Hepatocyte (in vitro differentiated cells): Measurements from ENCODE around the gene USP32. TPM values are rescaled to one million over a fixed set of nuclear protein-coding genes. Genes with fewer than 3 reads are reported as not detected.
A peak's percentile ranks its signal among the peaks of the same experiment; 100 is the strongest.
"Not testable (repeated sequence)": the region's sequence is repeated elsewhere in the genome, so short reads cannot be mapped to it uniquely, and the experiment has no call there.

ENCODE experiments used
- DNase-seq: peaks from one replicate; pipeline ENCODE4 v3.0.0-alpha.2; 2016; ENCODE audit warnings: low spot score
- H2AFZ ChIP-seq: fragments of 200-600 bp; sonication (generic); 2 replicates; pipeline ENCODE4 v1.6.0; 2016; ENCODE audit warnings: antibody characterized with exemption, mild to moderate bottlenecking
- H3K27ac ChIP-seq: fragments of 200-600 bp; sonication (generic); 2 replicates; pipeline ENCODE4 v1.5.1; 2016; ENCODE audit warnings: mild to moderate bottlenecking
- H3K27me3 ChIP-seq: fragments of 200-600 bp; sonication (generic); 2 replicates; pipeline ENCODE4 v1.6.1; 2016
- H3K36me3 ChIP-seq: fragments of 200-600 bp; sonication (generic); replicated peaks from 2 replicates; pipeline ENCODE4 v1.5.1; 2016; ENCODE audit warnings: low read depth; ENCODE audit not compliant: insufficient read depth
- H3K4me1 ChIP-seq: fragments of 200-600 bp; sonication (generic); 2 replicates; pipeline ENCODE4 v1.5.1; 2016; ENCODE audit warnings: mild to moderate bottlenecking, moderate library complexity; ENCODE audit not compliant: insufficient read depth
- H3K4me2 ChIP-seq: fragments of 200-600 bp; sonication (generic); 2 replicates; pipeline ENCODE4 v1.6.0; 2016
- H3K4me3 ChIP-seq: fragments of 200-600 bp; sonication (generic); 2 replicates; pipeline ENCODE4 v1.5.1; 2016; ENCODE audit warnings: mild to moderate bottlenecking
- H3K79me2 ChIP-seq: fragments of 200-600 bp; sonication (generic); 2 replicates; pipeline ENCODE4 v1.6.0; 2017; ENCODE audit warnings: mild to moderate bottlenecking
- H3K9me2 ChIP-seq: fragments of 200-600 bp; sonication (generic); replicated peaks from 2 replicates; pipeline ENCODE4 v1.6.0; 2017; ENCODE audit warnings: mild to moderate bottlenecking; ENCODE audit not compliant: insufficient read depth
- H3K9me3 ChIP-seq: fragments of 200-600 bp; sonication (generic); 2 replicates; pipeline ENCODE4 v1.5.1; 2016; ENCODE audit warnings: low read depth, mild to moderate bottlenecking
- H4K20me1 ChIP-seq: fragments of 200-600 bp; sonication (generic); 2 replicates; pipeline ENCODE4 v1.6.0; 2016; ENCODE audit warnings: mild to moderate bottlenecking; ENCODE audit not compliant: insufficient read depth, poor library complexity, severe bottlenecking
- EZH2 ChIP-seq: fragments of 200-600 bp; sonication (generic); IDR thresholded peaks from 2 replicates; pipeline ENCODE4 v1.6.1; 2016; ENCODE audit warnings: antibody characterized with exemption, mild to moderate bottlenecking, borderline replicate concordance
- EZH2phosphoT487 ChIP-seq: fragments of 200-600 bp; sonication (generic); IDR thresholded peaks from one replicate; pipeline ENCODE4 v1.6.1; 2018; ENCODE audit warnings: antibody characterized with exemption, mild to moderate bottlenecking, low read depth, moderate library complexity; ENCODE audit not compliant: unreplicated experiment, severe bottlenecking
- WGBS: methylation state at CpG from one replicate; pipeline ENCODE4 v1.1.6; 2016; ENCODE audit warnings: low lambda C conversion rate; ENCODE audit errors: missing lambda C conversion rate; 5-methylcytosine and 5-hydroxymethylcytosine counted together
- polyA plus RNA-seq: library from polyadenylated mRNA; unstranded; fragments of >200 nt; fragmentation: Nextera tagmentation; extraction: Ambion mirVana; gene quantifications from 2 replicates; pipeline ENCODE4 v1.2.1, GENCODE V29; 2016
- total RNA-seq: library from RNA; depleted of rRNA; stranded (reverse); fragments of >200 nt; gene quantifications from 2 replicates; pipeline ENCODE4 v1.2.3, GENCODE V29; 2014
- TF ChIP-seq, protein P1 (sequence below): fragments of 200-600 bp; sonication (generic); IDR thresholded peaks from 2 replicates; pipeline ENCODE4 v1.5.1; 2016; ENCODE audit warnings: antibody characterized with exemption, mild to moderate bottlenecking; ENCODE audit not compliant: poor library complexity

Gene USP32
- total and polyA plus RNA-seq, 2 experiments from 2014 or later = 15.3 to 37.0 TPM

DNA sequence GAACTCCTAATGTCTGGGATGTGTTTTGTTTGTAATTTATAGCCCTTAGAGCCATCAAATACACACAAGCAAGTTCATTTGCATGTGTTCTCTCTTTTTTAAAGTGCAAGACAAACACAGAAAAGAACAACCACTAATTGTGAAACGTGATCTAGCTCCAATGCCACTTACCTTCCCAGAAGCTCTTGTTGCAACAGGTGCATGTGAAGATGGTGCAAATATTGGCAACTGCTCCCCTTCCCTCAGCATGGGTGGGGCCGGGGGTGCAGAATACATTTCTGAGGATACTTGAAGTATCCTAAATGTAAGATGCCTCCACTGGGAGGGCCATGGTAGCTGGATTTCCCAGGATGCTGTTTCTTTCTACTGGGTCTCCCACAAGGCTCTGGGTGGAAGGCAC lies 213.8 kb downstream of the USP32 start:
- H3K4me3 ChIP-seq, DNase-seq, H3K4me2 ChIP-seq, H3K79me2 ChIP-seq, H4K20me1 ChIP-seq, H3K4me1 ChIP-seq, H3K36me3 ChIP-seq, H3K9me2 ChIP-seq, H3K9me3 ChIP-seq, H3K27ac ChIP-seq, H3K27me3 ChIP-seq, H2AFZ ChIP-seq: not testable (repeated sequence)
- 97% methylated on average over 2 of the region's 2 CpGs for WGBS

DNA sequence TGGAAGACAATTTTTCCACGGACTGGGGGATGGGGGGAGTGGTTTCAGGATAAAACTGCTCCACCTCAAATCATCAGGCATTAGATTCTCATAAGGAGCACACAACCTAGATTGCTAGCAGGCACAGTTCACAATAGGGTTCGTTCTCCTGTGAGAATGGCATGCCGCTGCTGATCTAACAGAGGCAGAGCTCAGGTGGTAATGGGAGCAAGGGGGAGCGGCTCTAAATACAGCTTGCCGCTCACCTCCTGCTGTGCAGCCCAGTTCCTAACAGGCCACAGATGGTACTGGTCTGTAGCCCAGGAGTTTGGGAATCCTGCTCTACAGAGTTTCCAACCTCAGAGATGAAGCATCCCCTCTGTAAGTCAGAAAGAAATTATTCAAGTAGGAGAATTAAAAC lies 215.2 kb downstream of the USP32 start:
- not testable (repeated sequence) for H3K79me2 ChIP-seq, H3K36me3 ChIP-seq, H3K4me1 ChIP-seq, H3K27me3 ChIP-seq, H3K9me2 ChIP-seq, H3K4me3 ChIP-seq, H3K4me2 ChIP-seq, DNase-seq, H3K27ac ChIP-seq, H4K20me1 ChIP-seq, H2AFZ ChIP-seq, H3K9me3 ChIP-seq
- WGBS = 92% methylated on average over 5 of the region's 5 CpGs

GRCh38 chr17:60174767-60175166 lies 217.2 kb downstream of the USP32 start:
- 95% methylated on average over 6 of the region's 6 CpGs for WGBS
- H3K27me3 ChIP-seq, H3K36me3 ChIP-seq, H2AFZ ChIP-seq, H3K27ac ChIP-seq, H3K4me2 ChIP-seq, H3K4me1 ChIP-seq, H3K79me2 ChIP-seq, DNase-seq, H3K4me3 ChIP-seq, H4K20me1 ChIP-seq, H3K9me2 ChIP-seq, H3K9me3 ChIP-seq: not testable (repeated sequence)
- TF ChIP-seq, protein P1, sequence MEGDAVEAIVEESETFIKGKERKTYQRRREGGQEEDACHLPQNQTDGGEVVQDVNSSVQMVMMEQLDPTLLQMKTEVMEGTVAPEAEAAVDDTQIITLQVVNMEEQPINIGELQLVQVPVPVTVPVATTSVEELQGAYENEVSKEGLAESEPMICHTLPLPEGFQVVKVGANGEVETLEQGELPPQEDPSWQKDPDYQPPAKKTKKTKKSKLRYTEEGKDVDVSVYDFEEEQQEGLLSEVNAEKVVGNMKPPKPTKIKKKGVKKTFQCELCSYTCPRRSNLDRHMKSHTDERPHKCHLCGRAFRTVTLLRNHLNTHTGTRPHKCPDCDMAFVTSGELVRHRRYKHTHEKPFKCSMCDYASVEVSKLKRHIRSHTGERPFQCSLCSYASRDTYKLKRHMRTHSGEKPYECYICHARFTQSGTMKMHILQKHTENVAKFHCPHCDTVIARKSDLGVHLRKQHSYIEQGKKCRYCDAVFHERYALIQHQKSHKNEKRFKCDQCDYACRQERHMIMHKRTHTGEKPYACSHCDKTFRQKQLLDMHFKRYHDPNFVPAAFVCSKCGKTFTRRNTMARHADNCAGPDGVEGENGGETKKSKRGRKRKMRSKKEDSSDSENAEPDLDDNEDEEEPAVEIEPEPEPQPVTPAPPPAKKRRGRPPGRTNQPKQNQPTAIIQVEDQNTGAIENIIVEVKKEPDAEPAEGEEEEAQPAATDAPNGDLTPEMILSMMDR = peak; percentile 16

DNA sequence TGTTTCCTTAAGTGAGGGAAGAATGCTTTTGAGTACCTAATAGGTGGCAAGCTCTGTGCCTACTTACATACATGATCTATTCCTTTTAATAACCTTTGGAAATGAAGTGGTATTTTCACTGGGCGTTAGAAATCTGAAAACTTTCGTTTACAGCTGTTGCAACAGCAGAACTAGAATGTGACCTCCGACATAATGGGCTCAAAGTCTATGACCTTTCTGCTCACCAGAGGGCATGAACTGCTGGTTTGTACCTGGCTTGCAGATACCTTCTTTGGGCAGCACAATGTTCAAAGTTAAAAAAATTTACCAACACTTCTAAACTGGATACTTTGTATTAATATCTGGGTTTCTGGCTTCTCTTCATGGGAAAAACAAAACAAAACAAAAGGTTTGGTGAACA lies 217.9 kb downstream of the USP32 start:
- Histone ChIP-seq H3K27ac (no peak overlapping the region), H3K4me1 (no peaks in the 10 kb centered on the region), H3K4me3 (no peak overlapping the region), H4K20me1 (no peaks in the 10 kb centered on the region), H3K4me2 (no peak overlapping the region), H3K79me2 (no peaks in the 10 kb centered on the region), H3K9me2 (no peaks in the 10 kb centered on the region), H3K27me3 (no peaks in the 10 kb centered on the region), H2AFZ (no peak overlapping the region), H3K36me3 (no peaks in the 10 kb centered on the region), H3K9me3 (no peaks in the 10 kb centered on the region)
- WGBS = 84% methylated on average over 3 of the region's 3 CpGs
- no peak for TF ChIP-seq EZH2
- TF ChIP-seq, protein P1 = no peak
- TF ChIP-seq EZH2phosphoT487 = no peak
- DNase-seq = no peak

- TF ChIP-seq EZH2phosphoT487 (no peak), EZH2 (no peak)
- TF ChIP-seq, protein P1 = no peak
- Histone ChIP-seq H3K27me3 (no peaks in the 10 kb centered on the region), H3K4me2 (no peak overlapping the region), H3K79me2 (no peaks in the 10 kb centered on the region), H3K9me3 (no peaks in the 10 kb centered on the region), H2AFZ (no peak overlapping the region), H4K20me1 (no peaks in the 10 kb centered on the region), H3K27ac (no peak overlapping the region), H3K36me3 (no peaks in the 10 kb centered on the region), H3K4me3 (no peak overlapping the region), H3K9me2 (no peaks in the 10 kb centered on the region), H3K4me1 (no peaks in the 10 kb centered on the region)
- no peak for DNase-seq
- WGBS = 74% methylated on average over 2 of the region's 2 CpGs
These were observed 218.6 kb downstream of the USP32 start for GRCh38 chr17:60173304-60173819.
